HepG2 (cell line): ENCODE measurements around the gene OR1F1. TPM values are rescaled to one million over a fixed set of nuclear protein-coding genes. Genes with fewer than 3 reads are reported as not detected.
A peak's percentile ranks its signal among the peaks of the same experiment; 100 is the strongest.

Experiments
- ARID5B ChIP-seq: IDR thresholded peaks from 2 replicates; pipeline ENCODE4 v1.4.0; 2020; ENCODE audit warnings: mild to moderate bottlenecking, missing genetic modification reagents
- BCL3 ChIP-seq: sonication (generic); formaldehyde crosslinking; IDR thresholded peaks from 2 replicates; pipeline ENCODE4 v1.5.1; 2020; ENCODE audit warnings: mild to moderate bottlenecking, missing genetic modification reagents, moderate library complexity
- GTF3A ChIP-seq: sonication (generic); formaldehyde crosslinking; conservative IDR thresholded peaks from 2 replicates; pipeline ENCODE4 v1.4.0; 2020; ENCODE audit warnings: mild to moderate bottlenecking, missing genetic modification reagents
- HCFC1 ChIP-seq: fragments of 150-350 bp; IDR thresholded peaks from 2 replicates; pipeline ENCODE4 v1.6.1; 2014; ENCODE audit warnings: low read depth, low read length
- KLF11 ChIP-seq: IDR thresholded peaks from 2 replicates; pipeline ENCODE4 v1.6.1; 2016; ENCODE audit warnings: missing compliant biosample characterization
- MEF2D ChIP-seq: sonication (generic); formaldehyde crosslinking; IDR thresholded peaks from 2 replicates; pipeline ENCODE4 v1.5.1; 2020; ENCODE audit warnings: mild to moderate bottlenecking, missing genetic modification reagents
- NFE2L1 ChIP-seq: sonication (generic); formaldehyde crosslinking; IDR thresholded peaks from 2 replicates; pipeline ENCODE4 v1.4.0; 2020; ENCODE audit warnings: missing genetic modification reagents, mild to moderate bottlenecking, borderline replicate concordance
- RFXANK ChIP-seq: IDR thresholded peaks from 2 replicates; pipeline ENCODE4 v1.6.1; 2016
- SETDB1 ChIP-seq: sonication (generic); formaldehyde crosslinking; IDR thresholded peaks from 2 replicates; pipeline ENCODE4 v1.5.1; 2020; ENCODE audit warnings: missing genetic modification reagents, mild to moderate bottlenecking, borderline replicate concordance
- SYNCRIP ChIP-seq: fragments of 200-400 bp; formaldehyde crosslinking; IDR thresholded peaks from 2 replicates; pipeline ENCODE4 v1.6.1; 2018; ENCODE audit warnings: mild to moderate bottlenecking, low read depth, low read length; ENCODE audit not compliant: insufficient read depth
- XRCC5 ChIP-seq: fragments of 200-400 bp; formaldehyde crosslinking; optimal IDR thresholded peaks from 2 replicates; pipeline ENCODE3; 2017; ENCODE audit warnings: mild to moderate bottlenecking, low read length
- ZFP91 ChIP-seq: sonication (generic); formaldehyde crosslinking; IDR thresholded peaks from 2 replicates; pipeline ENCODE4 v1.9.0; 2022; ENCODE audit warnings: missing genetic modification reagents, mild to moderate bottlenecking, borderline replicate concordance
- ZFX ChIP-seq: sonication (generic); formaldehyde crosslinking; IDR thresholded peaks from 2 replicates; pipeline ENCODE4 v1.4.0; 2020; ENCODE audit warnings: mild to moderate bottlenecking, low read depth, missing genetic modification reagents, moderate library complexity
- ZNF235 ChIP-seq: sonication (generic); formaldehyde crosslinking; IDR thresholded peaks from 2 replicates; pipeline ENCODE4 v1.8.1; 2023; ENCODE audit warnings: mild to moderate bottlenecking, missing genetic modification reagents, borderline replicate concordance
- ZNF331 ChIP-seq: sonication (generic); formaldehyde crosslinking; IDR thresholded peaks from 2 replicates; pipeline ENCODE4 v1.4.0; 2020; ENCODE audit warnings: missing genetic modification reagents
- ZNF549 ChIP-seq: sonication (generic); formaldehyde crosslinking; IDR thresholded peaks from 2 replicates; pipeline ENCODE4 v1.5.0; 2020; ENCODE audit warnings: missing genetic modification reagents
- ZNF550 ChIP-seq: sonication (generic); formaldehyde crosslinking; IDR thresholded peaks from 2 replicates; pipeline ENCODE4 v1.4.0; 2020; ENCODE audit warnings: mild to moderate bottlenecking, missing genetic modification reagents, borderline replicate concordance
- ZSCAN31 ChIP-seq: sonication (generic); formaldehyde crosslinking; IDR thresholded peaks from 2 replicates; pipeline ENCODE4 v1.5.0; 2020; ENCODE audit warnings: low read depth, mild to moderate bottlenecking, missing genetic modification reagents
- ZSCAN9 ChIP-seq: IDR thresholded peaks from 2 replicates; pipeline ENCODE4 v1.6.1; 2016; ENCODE audit warnings: borderline replicate concordance
- polyA plus RNA-seq, 8 experiments: library from polyadenylated mRNA; depleted of rRNA in 3 of 8; stranded (reverse) in 7 of 8; unstranded in 1 of 8; fragments of >200 nt; fragmentation: Illumina TruSeq in 4 of 8; extraction: Trizol in 4 of 8; gene quantifications; 2 replicates each; pipeline versions ENCODE4 v1.2.1 to v1.2.3, GENCODE V29; 2011 to 2016; ENCODE audit warnings: low read depth in 4 of 8, missing spikeins in 1 of 8, mixed read lengths in 1 of 8; ENCODE audit not compliant: insufficient read depth in 1 of 8
- total RNA-seq, 5 experiments: library from RNA; depleted of rRNA; stranded (reverse); fragments of >200 nt; fragmentation: Illumina TruSeq; extraction: Trizol; gene quantifications; 2 replicates each; pipeline ENCODE4 v1.2.3, GENCODE V29; 2016; ENCODE audit warnings: low read depth in 1 of 5

Gene OR1F1
- total and polyA plus RNA-seq, 2 of the 13 experiments (the other 11 are each of a cell fraction or from before 2014, with no cell fraction given): 0.90 TPM; not detected in 1

- TF ChIP-seq ZNF550 (CRISPR knock-in tag): no peak
- no peak for TF ChIP-seq HCFC1
- no peak for TF ChIP-seq SETDB1 (CRISPR knock-in tag)
- no peak for TF ChIP-seq KLF11 (CRISPR knock-in tag)
- peak; percentile 43; the same call in 1 of the 2 replicates for TF ChIP-seq ZFX (CRISPR knock-in tag)
- no peak for TF ChIP-seq MEF2D (CRISPR knock-in tag)
- peak; percentile 25; the same call in 1 of the 2 replicates for TF ChIP-seq ZSCAN31 (CRISPR knock-in tag)
- peak; percentile 51; the same call in 1 of the 2 replicates for TF ChIP-seq ZFP91 (CRISPR knock-in tag)
- no peak for TF ChIP-seq ZSCAN9 (CRISPR knock-in tag)
- no peak for TF ChIP-seq BCL3
- no peak for TF ChIP-seq NFE2L1
- TF ChIP-seq ZNF331 (CRISPR knock-in tag): peak; percentile 68
- TF ChIP-seq ZNF235: no peak
- TF ChIP-seq RFXANK: no peak
- peak; percentile 41 for TF ChIP-seq XRCC5
- TF ChIP-seq GTF3A: no peak
- peak; percentile 32; the same call in 1 of the 2 replicates for TF ChIP-seq ARID5B
- no peak for TF ChIP-seq ZNF549 (CRISPR knock-in tag)
- TF ChIP-seq SYNCRIP: no peak
Observed at GRCh38 chr16:3175157-3176093, 12.6 kb upstream of the OR1F1 start (continued).
